Brain microvascular endothelial cell (primary cell): ENCODE data around the gene RBM6.
A peak's percentile ranks its signal among the peaks of the same experiment; 100 is the strongest.
"Not testable (repeated sequence)": the region's sequence is repeated elsewhere in the genome, so short reads cannot be mapped to it uniquely, and the experiment has no call there.

ENCODE experiments used
- DNase-seq: peaks from one replicate; pipeline ENCODE4 v3.0.0-alpha.2; 2020
- H3K27ac ChIP-seq: fragments of 250-450 bp; sonication (Bioruptor Pico); 2 replicates; pipeline ENCODE4 v1.5.1; 2020; ENCODE audit warnings: mild to moderate bottlenecking, moderate library complexity
- H3K27me3 ChIP-seq: fragments of 250-450 bp; sonication (Bioruptor Pico); replicated peaks from 2 replicates; pipeline ENCODE4 v1.5.1; 2020; ENCODE audit warnings: mild to moderate bottlenecking
- H3K36me3 ChIP-seq: fragments of 250-450 bp; sonication (Bioruptor Pico); replicated peaks from 2 replicates; pipeline ENCODE4 v1.5.1; 2020; ENCODE audit warnings: mild to moderate bottlenecking
- H3K4me3 ChIP-seq: 2 replicates; pipeline ENCODE4 v1.5.1; 2011; ENCODE audit warnings: low read depth, mild to moderate bottlenecking, control low read depth, low read length, moderate library complexity
- in situ Hi-C: cut with HindIII; loops from 2 replicates; pipeline ENCODE4 v1.10.0; 2017; ENCODE audit warnings: low sequenced_read_pairs, low pct_ligation_motif_present
- TF ChIP-seq, protein P1 (sequence below): IDR thresholded peaks from 2 replicates; pipeline ENCODE4 v1.5.1; 2011; ENCODE audit warnings: low read depth, mild to moderate bottlenecking, moderate library complexity, low read length, control low read depth, inconsistent platforms; ENCODE audit errors: missing control alignments

Gene RBM6

GRCh38 chr3:49900491-49901153, 39.3 kb upstream of the RBM6 start:
- Histone ChIP-seq H3K36me3 (no peaks in the 10 kb centered on the region), H3K27ac (no peak overlapping the region), H3K4me3 (no peak overlapping the region), H3K27me3 (no peaks in the 10 kb centered on the region)
- in situ Hi-C loops: no loop called here
- no peak for DNase-seq
- TF ChIP-seq, protein P1, sequence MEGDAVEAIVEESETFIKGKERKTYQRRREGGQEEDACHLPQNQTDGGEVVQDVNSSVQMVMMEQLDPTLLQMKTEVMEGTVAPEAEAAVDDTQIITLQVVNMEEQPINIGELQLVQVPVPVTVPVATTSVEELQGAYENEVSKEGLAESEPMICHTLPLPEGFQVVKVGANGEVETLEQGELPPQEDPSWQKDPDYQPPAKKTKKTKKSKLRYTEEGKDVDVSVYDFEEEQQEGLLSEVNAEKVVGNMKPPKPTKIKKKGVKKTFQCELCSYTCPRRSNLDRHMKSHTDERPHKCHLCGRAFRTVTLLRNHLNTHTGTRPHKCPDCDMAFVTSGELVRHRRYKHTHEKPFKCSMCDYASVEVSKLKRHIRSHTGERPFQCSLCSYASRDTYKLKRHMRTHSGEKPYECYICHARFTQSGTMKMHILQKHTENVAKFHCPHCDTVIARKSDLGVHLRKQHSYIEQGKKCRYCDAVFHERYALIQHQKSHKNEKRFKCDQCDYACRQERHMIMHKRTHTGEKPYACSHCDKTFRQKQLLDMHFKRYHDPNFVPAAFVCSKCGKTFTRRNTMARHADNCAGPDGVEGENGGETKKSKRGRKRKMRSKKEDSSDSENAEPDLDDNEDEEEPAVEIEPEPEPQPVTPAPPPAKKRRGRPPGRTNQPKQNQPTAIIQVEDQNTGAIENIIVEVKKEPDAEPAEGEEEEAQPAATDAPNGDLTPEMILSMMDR: no peak

DNA sequence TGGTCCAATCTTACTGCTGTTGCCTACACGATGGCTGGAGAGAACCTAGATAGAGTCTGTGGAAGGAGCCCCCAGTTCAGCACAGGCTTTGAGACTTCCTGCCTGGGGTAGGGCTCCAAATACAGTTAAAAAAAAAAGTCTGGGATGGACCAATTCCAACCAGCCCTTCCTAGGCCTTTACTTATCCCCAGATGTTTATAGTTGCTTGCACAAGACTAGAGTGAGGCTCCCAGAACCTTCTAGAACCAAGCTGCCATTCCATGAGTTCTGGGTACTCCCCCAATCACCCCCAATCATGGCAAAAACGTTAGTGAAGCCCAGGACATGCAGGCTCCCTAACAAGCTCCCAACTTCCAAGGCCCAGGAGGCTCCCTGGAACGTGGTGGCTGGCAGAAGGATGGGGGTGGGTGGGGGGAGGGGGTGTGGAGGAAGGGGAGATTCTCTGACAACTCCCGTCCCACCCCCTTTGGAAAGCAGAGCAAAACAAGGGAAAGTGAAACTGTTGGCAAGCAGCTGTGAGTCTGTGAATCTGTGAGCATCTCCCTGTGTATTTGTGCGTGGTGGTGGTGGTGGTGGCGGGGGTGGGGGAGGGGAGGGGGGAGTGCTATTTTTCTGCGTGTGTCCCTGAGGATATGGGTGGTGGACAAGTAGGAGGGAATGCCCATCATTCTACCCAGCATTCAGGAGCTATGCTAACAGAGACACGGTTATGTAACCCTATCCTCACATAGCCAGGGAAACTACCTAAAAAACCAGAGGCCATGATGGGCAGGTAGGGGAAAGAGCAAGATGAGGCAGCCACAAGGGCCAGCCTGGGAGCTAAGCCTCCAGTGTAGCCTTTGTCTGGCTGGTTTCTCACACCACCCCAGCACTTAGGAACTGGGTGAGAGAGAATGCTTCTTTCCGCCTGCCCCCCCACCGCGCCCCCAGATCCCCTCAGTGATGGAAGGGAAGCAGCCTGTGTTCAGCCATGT, 38.3 kb upstream of the RBM6 start:
- Histone ChIP-seq H3K4me3 (no peak overlapping the region), H3K27me3 (no peaks in the 10 kb centered on the region), H3K36me3 (no peaks in the 10 kb centered on the region), H3K27ac (no peak overlapping the region)
- TF ChIP-seq, protein P1: no peak
- in situ Hi-C loops: no loop called here
- DNase-seq: no peak

- Histone ChIP-seq H3K36me3 (no peaks in the 10 kb centered on the region), H3K27me3 (no peaks in the 10 kb centered on the region), H3K4me3 (no peak overlapping the region), H3K27ac (no peak overlapping the region)
- TF ChIP-seq, protein P1: no peak
- no peak for DNase-seq
- in situ Hi-C loops: no loop called here
Measured at GRCh38 chr3:49902511-49903345, 37.2 kb upstream of the RBM6 start.

GRCh38 chr3:49903451-49904424, 36.2 kb upstream of the RBM6 start, which contains the start of gene MST1R:
Gene MST1R (minus strand): TSS chr3:49903873. CDS start chr3:49903609, 264 bp downstream.
- peak within 1 kb of the TSS; percentile 30 for H3K4me3 ChIP-seq
- in situ Hi-C loops: no loop called here
- TF ChIP-seq, protein P1: no peak

DNA sequence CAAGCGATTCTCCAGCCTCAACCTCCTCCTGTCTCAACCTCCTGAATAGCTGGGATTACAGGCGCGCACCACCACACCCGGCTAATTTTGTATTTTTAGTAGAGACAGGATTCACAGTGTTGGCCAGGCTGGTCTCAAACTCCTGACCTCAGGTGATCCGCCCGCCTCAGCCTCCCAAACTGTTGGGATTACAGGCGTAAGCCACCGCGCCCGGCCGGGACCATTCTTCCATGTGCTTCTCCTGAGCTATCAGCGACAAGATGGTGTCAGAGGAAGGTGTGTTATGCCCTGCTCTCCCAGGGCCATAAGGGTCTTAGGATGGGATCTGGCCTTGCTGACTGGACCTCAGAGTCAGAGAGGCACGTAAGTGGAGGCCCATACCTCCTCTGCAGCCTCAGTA, 35.5 kb upstream of the RBM6 start:
- DNase-seq, H3K4me3 ChIP-seq, H3K27ac ChIP-seq, in situ Hi-C loops, H3K27me3 ChIP-seq, H3K36me3 ChIP-seq: not testable (repeated sequence)

More at GRCh38 chr3:49903451-49904424, 36.2 kb upstream of the RBM6 start, which contains the start of gene MST1R:
- Histone ChIP-seq H3K36me3 (peaks cover 1% of the 10 kb centered on the region), H3K27me3 (no peaks in the 10 kb centered on the region), H3K27ac (no peak within 1 kb of the TSS)
- no peak for DNase-seq
